Inferior parietal cortex (tissue), 1 donor: Measurements from ENCODE around the gene FREM1.

Source experiments
- DNase-seq: peaks from one replicate; pipeline ENCODE4 v3.0.0-alpha.2; 2016; ENCODE audit errors: extremely low spot score

FREM1 gene

DNA sequence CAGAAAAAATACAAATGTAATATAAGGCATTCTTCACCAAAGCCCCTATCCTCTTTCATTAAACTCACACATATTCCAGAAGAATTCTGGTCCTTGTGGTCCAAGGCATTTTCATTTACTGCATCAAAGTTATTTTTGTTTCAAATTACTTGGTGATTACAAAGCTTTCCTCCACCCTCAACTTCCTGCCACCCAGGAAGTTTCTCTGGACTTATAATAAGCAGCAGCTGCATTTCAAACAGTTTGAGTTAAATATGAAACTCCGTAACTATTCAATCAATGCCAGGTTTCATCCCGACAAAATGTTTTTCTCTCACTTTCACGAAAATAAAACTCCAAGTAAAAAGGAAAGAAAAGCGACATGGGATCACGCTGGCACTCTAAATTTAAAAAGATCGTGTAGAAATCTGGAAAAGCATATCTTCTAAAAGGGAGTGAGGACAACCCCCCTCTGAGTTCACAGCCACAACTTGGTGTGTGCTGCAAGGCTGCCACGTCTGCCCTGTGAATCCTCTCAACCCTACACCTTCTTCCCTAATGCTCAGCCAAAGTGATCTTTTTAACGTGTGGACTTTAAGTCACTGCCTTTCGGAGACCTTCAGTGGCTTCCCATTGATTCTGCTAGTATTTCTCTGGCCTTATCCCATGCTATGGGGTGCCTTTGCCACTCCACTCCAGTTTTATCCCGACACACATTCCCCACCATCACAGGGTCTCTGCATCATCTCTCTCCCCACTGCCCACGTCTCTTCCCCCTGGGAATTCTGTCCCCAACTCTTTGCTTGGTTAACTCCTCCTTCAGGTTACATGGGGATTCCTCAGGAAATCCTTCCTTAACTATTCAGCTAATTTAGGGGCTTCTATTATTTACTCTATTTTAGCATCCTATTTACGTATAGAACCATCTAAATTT lies 96.6 kb downstream of the FREM1 start:
- DNase-seq: no peak

DNA sequence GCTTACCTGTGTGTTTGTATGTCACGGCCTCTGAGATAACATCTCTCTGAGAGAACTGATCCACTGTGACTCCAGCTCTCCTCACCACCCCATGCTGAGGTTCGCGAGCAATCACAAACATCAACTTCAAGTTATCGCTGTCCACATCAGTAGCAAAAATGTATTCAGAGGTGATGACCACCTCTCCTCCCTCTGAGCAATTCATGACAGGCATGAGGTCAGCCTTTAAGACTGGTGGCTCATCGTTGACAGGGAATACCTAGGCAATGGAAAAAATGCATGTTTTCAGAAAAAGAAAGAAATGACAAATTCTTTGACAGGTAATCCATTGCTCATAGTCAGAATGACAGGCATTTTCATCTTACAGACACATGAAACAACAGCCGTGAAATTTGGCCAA lies 97.4 kb downstream of the FREM1 start:
- no peak for DNase-seq

DNA sequence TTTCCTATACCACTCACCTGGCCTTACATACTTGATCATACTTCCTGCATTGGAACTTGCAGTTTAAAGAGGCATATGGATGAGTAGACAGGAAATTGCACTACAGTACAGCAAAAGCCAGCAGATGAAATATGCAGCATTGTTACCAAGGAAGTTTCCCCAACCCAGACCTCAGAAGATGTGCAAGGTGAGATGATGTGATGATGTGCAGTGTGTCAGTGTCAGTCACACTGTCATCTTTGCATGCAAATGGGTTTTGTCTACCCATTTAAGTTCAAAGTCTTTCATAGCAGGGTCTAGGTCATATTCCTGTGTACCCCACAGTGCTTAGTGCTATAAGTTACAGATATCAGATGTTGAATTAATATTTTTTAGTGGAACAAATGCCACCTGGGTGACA lies 98.4 kb downstream of the FREM1 start:
- DNase-seq: no peak

DNA sequence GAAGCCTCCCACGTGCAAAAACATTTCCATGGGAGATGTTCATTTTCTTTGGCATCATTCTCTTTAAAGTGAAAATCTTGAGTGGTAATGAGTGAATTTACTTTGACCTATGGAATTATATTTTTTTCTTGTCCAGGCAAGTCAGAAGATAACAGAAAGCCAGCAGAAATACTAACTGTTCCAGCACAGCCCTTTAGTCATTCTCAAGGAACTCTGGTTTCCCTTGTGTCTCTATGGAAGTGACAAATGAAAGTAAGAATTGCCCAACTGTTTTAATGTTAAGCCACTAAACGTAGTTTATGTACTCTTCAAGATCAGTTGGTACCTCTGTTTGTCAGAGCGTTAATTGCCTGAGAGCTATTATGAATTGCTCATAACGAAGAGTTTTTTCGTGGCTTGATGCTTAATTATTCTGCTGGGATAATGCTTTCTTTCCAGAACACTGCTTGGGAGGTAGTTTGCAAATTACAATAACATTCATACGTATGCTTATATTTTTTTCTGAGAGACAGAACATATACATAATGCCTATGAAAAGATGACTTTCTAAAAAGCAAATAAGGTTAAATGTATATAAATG lies 103.2 kb downstream of the FREM1 start:
- no peak for DNase-seq

DNA sequence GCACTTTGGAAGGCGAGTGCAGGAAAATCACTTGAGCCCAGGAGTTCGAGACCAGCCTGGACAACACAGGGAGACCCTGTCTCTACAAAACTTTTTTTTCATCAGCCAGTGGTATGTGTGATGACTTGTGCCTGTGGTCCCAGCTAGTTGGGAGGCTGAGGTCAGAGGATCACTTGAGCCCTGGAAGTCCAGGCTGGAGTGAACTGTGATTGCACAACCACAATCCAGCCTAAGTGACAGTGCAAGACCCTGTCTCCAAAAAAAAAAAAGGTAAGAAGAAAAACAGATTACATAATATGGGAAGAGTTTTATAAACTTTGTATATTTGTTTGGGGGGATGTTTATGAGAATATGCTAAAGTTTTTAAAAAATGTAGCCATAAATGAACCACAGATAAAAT lies 111.2 kb downstream of the FREM1 start:
- DNase-seq: no peak

DNA sequence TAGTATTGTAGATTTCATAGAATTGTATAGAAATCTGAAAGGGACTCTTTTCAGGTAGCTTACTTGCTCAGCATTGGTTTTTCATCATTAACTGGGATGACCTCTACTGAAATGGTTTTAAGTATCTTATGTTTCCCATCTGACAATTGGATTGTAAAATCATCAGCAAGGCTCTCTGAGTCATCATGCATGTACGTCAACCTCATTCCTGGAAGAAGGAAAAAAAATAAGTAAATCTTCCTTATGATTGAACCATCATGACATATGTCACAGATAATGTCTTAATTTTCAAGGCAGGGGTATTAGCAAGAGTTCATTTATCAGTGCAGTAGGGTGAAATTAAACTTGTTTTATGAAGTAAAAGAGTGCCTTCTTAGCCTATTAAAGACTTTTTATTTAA lies 112.8 kb downstream of the FREM1 start:
- no peak for DNase-seq

DNA sequence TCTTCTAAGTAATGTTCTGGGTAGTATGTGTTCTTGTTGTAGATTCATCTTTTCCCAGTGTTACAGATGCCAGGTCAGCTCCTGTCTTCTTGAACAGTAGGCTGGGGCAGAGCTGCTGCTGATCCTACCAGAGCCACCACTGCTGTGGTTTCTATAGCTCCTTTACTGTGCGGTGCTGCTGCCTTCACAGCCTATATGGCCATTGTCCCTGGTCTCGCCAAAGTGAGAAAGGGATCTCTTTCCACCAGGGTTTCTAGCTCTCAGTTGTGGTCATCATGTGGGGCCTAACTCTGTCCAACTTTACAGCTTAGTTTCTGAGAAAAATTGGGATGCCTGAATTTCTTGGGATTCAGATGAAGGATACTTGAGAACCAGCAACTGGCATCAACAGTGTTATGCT lies 116.8 kb downstream of the FREM1 start:
- DNase-seq: no peak

DNA sequence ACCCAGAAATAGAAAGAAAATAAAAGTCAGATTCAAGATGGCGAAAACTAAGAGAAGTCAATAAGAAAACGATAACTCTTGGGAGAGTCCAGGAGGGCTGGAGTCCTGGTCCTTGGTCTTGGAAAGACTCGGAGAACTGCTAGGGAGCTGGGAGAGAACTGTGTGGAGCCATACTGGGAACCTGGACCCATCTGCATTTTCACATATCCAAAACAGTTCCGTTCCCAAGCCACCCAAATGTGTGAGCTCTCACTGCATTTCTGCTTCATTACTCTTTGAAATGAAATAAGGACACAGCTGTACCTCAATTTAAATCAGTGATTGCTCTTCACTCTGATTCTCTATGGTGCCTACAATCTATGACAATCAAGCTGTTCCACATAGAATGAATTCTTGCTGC lies 119.6 kb downstream of the FREM1 start:
- DNase-seq: peak; percentile 37

DNA sequence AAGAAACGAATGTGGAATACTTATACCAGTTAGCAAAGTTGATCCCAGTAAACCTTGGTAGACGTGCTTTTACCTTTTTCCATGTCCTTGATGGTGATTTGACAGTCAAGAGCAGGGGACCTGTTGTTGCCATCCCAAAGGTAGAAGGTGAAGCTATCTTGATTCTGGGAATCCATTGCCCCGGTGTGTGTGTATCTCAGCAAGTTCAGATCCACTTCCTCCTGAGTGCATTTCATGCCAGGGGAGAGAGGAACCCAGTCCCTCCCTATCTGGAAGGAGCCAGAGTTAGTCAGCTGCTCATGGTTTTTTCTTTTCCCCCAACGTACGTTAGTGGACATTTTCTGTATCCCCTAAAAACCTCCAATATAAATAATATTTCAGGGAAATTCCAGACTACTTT lies 121.4 kb downstream of the FREM1 start:
- no peak for DNase-seq

DNA sequence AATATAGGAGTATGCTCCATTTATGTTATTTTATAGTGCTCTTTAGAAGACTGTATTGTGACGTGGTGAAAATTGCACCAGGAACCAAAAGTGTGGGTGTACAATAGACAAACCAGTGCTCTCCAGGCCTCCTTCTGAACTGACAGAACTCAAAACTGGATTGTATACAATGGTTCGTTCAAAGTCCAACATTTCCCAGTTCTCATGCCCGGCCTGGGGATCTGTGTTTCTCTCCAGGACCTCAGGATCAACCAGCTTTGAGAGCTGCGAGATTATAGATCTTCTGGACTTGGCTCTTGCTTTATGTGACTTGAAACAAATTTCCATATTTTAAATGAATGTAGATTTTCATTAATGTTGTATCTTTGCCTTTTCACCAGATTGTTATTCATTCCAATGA lies 126.9 kb downstream of the FREM1 start:
- no peak for DNase-seq

DNA sequence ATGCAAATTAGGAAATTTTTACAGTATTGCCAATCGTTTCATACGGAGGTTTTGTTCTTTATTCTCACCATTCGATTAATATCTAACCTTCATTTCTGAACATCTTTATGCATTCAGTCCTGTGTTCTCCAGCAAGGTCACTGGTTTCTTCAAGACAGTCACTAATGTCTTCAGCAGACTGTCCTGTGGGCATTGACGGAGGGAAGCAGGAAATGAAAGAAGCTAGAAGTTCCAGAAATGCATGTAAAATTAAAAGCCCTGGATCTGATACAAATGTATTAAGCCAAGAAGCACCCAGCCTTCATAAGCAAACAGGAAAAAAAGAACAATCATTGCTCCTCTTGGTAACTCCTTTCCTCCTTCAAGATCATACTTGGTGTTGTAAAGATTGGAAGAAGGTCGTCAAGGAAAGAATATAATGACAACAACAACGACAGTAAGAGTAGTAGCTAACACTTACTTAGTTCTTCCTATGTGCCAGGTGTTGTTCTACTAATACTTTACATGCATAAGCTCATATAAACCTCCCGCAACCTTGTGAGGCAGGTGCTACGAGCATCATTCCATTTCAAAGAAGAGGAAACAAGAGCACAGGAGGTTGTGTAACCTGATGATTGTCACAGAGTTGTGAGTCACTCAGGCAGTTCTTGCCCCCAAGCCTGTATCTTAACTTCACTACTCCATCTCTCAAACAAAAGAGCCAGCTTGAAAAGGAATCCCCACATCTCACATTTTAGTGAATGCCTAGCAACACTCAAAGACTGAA lies 127.8 kb downstream of the FREM1 start:
- no peak for DNase-seq

DNA sequence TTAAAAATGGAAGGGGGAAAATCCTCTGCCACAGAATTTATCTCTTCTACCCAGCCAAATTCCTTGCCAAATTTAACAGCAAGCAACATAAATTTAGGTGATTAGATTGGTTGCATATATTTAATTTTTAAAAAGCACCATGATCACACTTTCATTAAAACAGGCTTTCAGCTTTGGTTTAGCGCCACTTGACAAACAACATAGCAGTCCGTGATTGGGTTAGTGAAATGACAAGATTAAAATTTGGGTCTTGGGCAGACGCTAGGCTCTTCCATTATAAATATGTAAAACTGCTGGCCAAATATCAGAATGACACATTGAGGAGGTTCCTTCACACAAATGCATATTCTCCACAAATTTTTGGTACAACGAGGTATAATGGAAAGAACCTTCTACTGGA lies 129.5 kb downstream of the FREM1 start:
- DNase-seq: no peak

DNA sequence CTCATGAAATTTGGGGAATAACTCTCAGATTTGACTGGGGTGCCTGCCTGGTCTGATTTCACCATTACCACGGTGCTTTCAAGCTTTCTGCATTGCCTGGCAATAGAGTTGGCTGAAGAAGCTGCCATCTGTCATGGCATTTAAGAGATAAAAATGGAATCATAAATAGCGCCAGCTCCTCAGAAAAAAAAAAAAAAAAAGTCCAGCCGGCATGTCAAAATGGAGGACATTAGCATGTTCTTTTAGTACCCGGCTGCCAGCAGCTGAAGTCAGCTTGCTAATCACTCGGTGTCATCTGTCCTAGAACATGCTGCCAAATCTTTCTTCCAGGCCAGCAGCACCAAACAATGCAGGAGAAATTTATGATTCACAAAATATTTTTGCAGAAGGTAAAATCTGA lies 130.0 kb downstream of the FREM1 start:
- DNase-seq: peak; percentile 68

DNA sequence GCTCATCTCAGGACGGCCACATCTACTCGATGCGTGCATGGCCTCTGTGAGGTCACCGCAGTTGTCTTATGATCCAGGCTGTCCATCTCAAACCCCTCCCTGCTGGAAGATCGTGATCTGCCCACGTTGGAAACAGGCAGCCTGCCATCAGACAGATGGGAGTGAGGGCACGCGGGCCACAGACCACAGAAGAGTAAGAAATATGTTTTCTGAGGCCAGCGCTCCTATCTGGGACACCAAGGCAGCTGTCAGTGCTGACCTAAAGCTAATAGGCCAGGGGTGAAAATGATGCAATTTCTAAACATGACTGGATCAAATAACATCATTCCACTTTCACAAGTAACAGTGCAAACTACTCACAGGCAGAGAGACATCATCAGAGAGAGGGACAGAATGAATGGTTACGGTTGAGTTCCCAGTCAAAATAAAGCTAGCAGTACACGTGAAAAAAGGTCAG lies 130.6 kb downstream of the FREM1 start:
- DNase-seq: no peak

DNA sequence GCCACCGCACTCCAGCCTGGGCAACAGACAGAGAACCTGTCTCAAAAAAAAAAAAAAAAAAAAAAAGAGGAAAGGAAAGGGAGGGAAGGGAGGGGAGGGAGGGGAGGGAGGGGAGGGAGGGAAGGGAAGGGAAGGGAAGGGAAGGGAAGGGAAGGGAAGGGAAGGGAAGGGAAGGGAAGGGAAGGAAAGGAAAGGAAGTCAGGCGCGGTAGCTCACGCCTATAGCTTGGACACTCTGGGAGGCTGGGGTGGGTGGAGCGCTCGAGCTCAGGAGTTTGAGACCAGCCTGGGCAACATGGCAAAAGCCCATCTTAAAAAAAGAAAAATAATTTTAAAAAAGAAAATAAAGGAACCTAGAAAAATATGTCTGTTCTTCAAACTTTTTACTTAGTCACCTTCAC lies 131.7 kb downstream of the FREM1 start:
- no peak for DNase-seq

DNA sequence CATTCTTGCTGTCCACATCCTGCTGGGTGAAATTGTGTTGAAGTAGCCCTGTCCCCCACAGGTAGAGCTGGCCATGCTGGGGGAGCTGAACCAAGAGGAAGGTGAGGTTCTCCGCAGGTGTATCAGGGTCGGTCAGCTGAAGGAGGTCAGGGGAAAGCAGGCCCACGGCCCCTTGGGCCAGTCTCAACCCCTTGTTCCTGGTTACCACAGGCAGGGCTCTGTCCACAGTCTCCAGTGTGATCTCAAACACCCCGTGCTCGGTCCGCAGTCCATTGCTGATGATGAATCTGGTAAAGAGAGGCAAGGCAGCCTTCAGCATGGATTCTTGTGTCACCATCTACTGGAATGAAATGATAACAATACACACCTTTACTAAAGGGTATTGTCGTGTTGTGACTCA lies 134.3 kb downstream of the FREM1 start:
- no peak for DNase-seq

DNA sequence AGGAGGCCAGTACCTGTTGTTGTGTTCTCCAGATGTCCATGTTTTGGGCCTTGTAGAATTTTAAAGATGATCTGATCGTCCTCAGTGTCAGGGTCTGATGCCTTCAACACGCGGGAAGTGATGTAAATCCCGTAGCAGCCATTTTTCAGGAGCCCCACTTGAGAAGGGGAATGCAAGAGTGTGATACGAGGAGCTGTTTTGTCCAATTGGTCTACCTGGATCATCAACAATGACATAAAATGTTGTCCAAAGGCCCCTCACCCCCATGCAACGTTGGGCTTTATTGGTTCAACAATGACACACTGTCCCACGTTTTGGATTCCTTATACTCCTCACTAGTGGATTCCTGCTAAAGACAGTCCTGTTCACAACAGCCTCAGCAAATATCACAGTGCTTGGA lies 139.6 kb downstream of the FREM1 start:
- DNase-seq: no peak

DNA sequence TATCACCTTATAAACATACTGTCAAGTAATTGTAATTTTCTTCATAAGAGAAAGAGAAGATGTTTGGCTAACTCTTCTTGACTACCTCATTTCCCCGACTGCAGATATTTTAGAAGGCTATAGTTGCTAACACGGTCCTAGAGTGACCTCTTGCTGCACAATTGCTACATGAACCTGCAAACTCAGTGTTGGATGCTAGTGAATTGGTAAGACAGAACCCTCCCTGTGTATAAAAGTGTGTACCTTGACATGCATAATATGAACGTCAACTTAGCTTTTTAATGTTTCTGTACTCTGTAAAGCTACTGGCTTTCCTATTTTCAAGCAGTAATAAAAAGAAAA lies 141.0 kb downstream of the FREM1 start:
- DNase-seq: peak; percentile 44

DNA sequence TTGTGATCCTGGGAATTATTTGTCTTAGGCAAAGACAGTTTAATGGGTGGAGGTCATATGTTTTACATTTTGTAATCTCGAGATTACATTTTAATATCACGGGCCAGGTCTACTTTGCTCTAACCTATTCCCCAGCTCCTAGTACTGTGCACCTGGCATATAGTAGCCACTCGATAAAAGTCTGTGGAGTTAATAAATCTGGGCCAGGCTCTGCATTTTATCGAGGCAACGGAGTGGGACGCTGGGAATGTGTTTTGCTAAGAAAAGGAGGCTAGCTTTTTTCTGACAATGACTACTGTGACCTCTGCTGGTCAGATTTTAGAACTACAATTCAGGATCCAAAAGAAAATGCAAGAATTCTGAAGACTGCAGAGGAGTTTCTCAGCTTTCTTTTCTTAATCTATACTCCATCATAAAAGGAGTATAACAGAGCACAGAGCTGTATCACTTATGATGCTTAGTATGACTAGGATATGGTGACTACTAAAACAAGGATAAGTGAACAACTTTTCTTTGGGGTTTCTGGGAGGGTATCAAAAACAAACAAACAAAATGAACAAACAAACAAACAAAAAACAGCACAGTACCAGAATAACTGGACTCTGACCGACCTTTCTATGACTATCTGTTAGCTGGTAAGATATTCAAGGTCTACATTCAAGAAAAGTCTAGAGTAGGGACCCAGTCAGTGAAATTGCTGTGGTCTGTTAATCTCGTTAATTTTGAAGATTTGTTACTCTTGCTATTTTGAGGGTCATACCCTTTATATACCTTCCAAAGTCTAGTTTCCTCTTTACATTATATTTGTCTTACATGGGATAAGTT lies 141.6 kb downstream of the FREM1 start:
- peak; percentile 84 for DNase-seq

DNA sequence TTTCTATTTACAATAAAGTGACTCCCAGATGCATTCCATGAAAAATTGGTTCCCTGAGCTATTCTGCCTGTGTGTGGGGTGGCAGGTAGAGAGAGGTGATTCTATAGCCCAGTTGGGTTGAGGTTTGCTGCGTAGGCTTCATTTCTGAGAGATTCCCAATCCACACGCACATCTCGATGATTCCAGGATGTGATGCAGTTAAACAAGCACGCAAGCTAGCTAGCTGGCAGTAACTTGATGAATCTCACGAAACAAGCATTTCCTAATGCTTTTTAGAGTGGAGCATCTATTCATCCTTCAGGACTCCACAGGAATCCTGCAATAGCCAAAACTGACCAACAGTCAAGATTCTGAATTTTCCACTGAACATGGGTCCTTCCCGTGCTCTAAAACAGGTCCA lies 143.9 kb downstream of the FREM1 start:
- no peak for DNase-seq

DNA sequence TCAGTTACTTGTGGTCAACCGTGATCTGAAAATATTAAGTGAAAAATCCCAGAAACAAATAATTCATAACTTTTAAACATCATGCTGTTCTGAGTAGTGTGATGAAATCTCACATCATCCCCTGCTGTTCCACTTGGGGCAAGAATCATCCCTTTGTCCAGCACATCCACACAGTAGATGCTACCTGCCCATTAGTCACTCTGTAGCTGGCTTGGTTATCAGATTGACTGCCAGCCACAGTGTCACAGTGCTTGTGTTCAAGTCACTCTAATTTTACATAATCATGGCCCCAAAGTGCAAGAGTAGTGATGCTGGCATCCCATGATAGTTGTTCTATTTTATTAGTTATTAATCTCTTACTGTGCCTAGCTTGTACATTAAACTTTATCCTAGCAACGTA lies 148.6 kb downstream of the FREM1 start:
- no peak for DNase-seq

DNA sequence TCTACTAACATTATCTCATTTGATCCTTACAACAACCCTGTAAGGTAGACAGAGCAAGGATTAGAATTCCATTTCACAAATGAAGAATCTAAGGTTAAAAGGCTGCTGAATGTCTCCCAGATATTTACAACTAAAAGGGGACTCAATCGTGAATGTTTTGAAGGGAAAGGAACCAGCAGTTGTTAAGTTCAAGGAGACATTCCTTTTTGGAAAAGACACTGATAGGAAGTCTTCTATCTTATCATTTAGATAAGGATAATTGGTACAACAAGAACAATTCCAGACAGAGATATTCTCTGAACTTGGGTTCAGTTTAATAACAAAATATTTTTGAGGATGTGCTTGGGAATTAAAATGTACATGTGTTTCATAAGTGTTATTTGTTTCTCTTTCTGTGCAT lies 150.2 kb downstream of the FREM1 start:
- no peak for DNase-seq
